Sciatic nerve (tissue), 2 donors: Measurements from ENCODE around the gene GJA4. TPM values are rescaled to one million over a fixed set of nuclear protein-coding genes. Genes with fewer than 3 reads are reported as not detected.
A peak's percentile ranks its signal among the peaks of the same experiment; 100 is the strongest.
"Not testable (repeated sequence)": the region's sequence is repeated elsewhere in the genome, so short reads cannot be mapped to it uniquely, and the experiment has no call there.

Experiments
- ATAC-seq: fragments of 200-7000 bp; cut with Tn5 transposase; one replicate; pipeline ENCODE4 v1.9.1; 2020; ENCODE audit warnings: mild to moderate bottlenecking, moderate library complexity
- DNase-seq: peaks from one replicate; pipeline ENCODE4 v3.0.0-alpha.2; 2020; ENCODE audit warnings: low spot score
- intact Hi-C: fragments of 100-400 bp; cut with DNase I; formaldehyde crosslinking; loops from one replicate; pipeline ENCODE4 v1.14.2; 2022
- total RNA-seq: library from RNA; stranded (reverse); fragmentation: NEBNext Ultra II Directional; extraction: Animal tissue kit (Norgen Biotek cat#: 25700); gene quantifications from one replicate; pipeline ENCODE4 v1.2.1, GENCODE V29; 2021
- donor health status: DM: no; HTN: no; CAD: no.
- donor health status: DM: no; HTN: no; CAD: no.

The GJA4 gene
- total RNA-seq, 1 donor from 2014 or later, result 35.9 TPM

DNA sequence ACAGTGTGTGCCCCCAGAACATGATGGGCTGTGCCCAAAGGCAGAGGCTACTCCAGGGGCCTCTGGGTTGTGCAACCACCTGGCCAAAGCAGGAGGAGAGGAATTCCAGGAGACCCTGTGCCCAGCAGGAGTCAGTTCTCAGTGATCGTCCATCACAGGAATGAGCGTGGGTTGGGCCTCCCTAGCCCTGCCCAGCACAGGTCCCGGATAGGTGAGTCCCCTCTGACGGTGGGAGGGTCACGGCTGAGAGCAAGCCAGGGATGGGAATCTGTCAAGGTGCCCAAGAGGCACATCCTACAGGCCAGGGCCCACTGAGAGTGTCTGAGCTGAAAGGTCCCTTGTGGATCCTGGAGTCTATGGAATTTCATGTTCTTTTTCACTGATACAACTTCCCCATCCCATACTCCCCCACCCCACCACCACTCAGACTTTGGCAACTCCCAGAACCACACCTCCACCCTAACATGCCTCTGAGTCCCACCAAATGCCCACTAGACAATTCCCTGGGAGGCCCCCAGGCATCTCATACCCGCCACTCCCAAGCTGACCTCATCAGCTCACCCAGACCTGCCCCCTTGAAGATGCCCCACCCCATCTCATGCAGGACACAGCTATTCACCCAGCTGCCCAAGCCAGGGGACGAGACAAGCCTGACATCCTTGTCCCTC is 30.2 kb upstream of the GJA4 start:
- ATAC-seq (no peak), DNase-seq (no peak)
- intact Hi-C loops, result no loop called here

DNA sequence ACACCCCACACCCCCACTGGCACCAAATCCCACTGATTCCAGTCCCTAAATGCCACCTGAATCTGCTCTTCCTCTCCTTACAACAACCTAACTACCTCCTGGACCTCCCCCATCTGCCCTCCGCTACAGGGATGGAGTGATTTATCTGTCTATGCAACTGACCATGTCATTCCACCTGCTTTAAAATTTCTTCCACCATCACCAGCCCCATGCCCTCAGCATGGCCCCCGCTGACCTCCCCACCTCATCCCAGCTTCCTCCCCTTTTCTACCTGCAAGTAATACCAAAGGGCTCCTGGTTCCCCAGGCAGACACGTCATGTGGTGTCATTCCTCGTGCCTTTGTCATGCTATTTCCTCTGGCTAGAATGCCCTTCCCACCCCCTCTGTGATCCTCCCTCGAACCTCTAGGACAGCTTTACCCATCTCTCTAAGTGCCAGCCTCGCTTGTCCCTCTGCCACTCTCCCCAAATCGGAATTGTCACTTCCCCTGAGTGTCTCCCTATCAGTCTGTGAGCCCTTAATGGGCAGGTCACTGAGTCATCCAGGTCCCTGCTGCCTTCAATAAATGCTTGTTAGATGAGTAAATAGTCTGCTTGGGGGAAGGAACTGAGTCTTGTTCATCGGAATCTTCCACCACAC is 29.5 kb upstream of the GJA4 start:
- DNase-seq, result no peak
- no peak for ATAC-seq
- intact Hi-C loops, result no loop called here

DNA sequence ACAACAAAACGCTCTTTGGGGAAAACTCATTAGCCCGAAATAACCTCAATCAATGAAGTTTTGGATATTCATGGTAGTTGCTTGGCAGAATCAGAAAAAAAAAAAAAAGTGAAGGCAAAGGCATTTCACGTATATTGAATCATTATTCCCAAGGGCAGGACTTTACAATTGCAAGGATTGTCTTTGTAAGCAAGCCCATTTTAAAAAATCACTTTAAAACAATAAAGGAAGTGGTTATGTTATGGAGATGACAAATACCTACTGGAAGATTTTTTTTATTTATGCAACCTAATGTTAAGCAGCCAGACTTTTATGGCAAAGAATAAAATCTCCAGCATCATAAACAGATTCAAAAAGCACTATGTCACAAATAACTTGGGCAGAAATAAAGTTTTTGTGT is 23.9 kb upstream of the GJA4 start:
- DNase-seq (no peak), ATAC-seq (no peak)
- intact Hi-C loops, result no loop called here

DNA sequence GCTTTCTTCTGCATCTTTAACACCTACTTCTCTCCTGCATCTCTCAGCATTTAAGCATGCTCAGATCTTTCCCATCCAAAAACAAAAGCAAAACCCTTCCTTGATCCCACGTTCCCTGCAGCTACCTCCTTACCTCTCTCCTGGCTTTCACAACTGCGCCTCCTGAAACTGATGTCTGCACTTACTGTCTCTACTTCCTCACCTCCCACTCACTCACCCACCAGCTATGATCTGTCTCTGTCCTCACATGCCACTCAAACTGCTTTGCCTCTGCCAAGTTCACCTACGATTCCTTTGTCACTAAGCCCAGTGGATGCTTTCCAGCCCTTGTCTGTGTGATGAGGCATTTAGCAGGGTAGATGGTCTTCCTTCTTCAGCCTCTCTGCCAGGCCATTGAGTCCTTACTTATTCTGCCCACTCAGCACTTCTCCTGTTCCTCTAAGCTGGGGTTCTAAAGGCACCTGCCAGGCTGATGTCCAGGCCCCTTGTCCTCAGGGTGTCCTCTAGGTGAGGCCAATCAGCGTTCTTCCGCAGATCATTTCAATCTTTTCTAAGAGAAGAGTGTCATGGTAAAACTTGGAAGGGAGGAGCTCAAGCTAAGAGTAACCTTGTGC is 21.8 kb upstream of the GJA4 start:
- intact Hi-C loops, result no loop called here
- DNase-seq (no peak), ATAC-seq (no peak)

DNA sequence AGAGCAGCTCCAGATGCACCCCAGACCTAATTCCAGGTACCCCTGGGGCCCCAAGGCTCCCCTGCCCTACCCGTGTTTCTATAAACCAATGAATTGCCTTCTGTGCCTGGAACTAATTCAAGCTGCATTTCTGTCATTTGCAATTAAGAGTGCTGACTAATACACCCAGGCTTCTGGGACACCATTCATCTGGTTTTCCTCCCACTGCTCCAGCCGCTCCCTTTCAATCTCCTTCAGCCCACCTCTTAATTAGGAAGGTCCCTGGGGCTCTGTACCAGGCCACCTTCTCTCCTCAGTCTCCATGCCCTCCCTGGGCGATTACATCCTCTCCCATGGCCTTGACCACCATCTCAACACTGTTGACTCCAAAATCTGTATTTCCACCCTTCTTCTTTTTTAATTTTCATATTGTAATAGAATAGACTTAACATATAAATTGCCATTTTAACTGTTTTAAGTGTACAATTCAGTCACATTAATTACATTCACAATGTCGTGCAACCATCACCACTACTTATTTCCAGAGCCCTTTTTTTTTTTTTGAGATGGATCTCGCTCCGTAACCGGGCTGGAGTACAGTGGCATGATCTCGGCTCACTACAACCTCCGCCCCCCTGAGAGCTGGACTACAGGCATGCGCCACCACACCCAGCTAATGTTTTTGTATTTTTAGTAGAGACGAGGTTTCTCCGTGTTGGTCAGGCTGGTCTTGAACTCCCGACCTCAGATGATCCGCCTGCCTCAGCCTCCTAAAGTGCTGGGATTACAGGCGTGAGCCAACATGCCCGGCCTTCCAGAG is 21.0 kb upstream of the GJA4 start:
- ATAC-seq, result no peak

DNA sequence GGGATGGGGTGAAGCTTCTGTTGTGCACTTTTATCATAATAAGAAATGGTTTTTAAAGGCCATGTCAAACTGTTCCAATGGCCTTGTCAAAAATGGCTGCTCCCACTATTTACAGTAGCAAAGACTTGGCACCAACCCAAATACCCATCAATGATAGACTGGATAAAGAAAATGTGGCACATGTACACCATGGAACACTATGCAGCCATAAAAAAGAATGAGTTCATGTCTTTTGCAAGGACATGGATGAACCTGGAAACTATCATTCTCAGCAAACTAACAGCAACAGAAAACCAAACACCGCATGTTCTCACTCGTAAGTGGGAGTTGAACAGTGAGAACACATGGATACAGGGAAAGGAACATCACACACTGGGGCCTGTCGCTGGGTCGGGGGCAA is 19.7 kb upstream of the GJA4 start:
- intact Hi-C loops, DNase-seq, ATAC-seq: not testable (repeated sequence)

More for the DNA sequence above, 21.0 kb upstream of the GJA4 start:
- no peak for DNase-seq
- intact Hi-C loops, result no loop called here

DNA sequence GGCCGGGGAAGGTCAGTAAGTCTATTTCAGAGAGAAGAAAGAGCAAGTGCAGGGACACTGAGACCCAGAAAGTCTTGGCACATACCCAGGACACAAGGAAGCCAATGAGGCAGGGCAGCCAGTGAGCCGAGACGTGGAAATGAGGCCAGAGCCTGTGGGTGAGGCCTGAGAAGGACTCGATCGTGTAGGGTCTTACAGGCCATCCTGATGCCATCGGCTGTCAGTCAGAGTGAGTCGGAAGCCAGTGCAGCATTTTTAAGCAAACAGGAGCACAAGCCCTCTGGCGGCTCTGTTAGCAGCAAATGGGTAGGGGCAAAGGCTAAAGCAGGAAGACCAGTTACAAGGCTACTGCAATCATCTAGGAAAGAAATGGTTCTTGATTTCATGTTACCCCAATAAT is 17.8 kb upstream of the GJA4 start:
- DNase-seq, result no peak
- intact Hi-C loops, result no loop called here
- no peak for ATAC-seq

DNA sequence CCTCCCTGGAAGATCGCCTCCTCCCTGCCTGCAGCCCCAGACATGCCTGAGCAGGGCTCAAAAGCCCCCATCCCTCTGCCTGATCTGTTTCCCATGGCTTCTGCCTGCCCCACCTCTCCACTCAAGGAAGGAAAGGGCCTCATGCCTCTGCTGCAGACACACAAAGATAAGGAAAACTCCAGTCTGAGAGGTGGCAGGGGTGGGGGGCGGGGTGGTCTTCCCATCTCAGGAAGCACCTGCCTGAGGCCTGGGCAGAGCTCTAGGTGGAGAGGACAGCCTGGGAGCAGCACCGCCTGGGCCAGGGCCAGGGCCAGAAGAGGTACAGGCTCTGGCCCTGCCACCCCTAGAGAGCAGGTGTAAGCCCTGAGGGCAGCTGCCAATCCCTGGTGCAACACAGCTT is 15.9 kb upstream of the GJA4 start:
- ATAC-seq (no peak), DNase-seq (no peak)
- intact Hi-C loops, result no loop called here

DNA sequence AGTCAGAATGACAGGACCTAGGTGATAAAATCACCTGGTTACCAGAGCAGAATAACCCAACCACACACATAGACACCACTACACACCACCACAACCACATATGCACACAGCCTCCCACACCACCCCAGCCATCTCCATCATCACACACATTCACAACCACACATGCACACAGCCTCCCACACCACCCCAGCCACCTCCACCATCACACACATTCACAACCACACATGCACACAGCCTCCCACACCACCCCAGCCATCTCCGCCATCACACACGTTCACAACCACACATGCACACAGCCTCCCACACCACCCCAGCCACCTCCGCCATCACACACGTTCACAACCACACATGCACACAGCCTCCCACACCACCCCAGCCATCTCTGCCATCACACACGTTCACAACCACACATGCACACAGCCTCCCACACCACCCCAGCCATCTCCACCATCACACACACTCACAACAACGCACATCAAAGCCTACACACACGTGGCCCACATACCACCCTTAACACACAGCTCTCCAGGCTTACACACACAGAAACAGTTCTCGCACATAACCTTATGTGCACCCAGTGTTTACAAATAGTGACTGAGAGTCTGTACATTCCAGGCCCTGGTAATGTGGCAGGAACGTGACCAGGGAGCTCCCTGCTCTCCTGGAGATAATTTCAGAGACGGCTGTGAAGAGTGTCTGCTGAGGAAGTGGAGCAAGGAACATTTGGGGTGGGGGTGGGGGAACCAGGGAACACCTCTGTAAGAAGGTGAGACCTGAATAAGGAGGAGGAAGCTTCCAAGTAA is 15.1 kb upstream of the GJA4 start:
- no peak for ATAC-seq
- intact Hi-C loops, result no loop called here
- no peak for DNase-seq

DNA sequence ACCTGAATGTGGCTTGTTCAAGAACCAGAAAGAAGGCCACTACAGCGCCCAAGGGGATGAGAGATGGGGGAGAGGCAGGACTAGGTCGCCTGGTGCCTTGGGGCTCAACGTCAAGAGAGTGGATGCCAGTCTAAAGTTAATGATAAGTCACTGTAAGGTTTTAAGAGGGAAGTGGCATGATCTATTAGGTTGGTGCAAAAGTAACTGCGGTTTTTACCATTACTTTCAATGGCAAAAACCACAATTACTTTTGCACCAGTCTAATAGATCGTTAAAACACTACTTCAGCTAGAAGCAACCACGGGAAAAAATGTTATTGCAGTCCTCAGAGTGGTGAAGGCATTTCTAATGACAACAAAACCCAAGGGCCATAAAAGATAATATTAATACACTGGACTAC is 14.4 kb upstream of the GJA4 start:
- ATAC-seq, result no peak
- DNase-seq, result no peak
- intact Hi-C loops, result no loop called here

DNA sequence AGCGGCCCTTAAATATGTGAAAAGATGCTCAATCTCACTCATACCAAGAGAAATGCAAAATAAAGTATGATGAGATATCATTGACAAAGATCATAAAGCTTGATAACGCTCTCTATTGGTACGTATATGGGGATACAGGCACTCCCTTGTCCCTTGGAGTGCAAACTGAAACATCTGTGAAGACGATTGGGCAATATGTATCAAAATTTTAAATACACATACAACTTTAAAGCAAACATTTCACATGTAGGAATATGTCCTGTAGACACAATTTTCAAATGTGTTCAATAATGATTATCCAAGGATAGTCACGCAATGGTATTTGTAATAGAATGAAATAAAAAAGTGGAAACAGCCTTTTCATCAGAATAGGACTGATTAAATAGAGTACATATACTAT is 13.8 kb upstream of the GJA4 start:
- DNase-seq (no peak), ATAC-seq (no peak)
- intact Hi-C loops, result no loop called here

DNA sequence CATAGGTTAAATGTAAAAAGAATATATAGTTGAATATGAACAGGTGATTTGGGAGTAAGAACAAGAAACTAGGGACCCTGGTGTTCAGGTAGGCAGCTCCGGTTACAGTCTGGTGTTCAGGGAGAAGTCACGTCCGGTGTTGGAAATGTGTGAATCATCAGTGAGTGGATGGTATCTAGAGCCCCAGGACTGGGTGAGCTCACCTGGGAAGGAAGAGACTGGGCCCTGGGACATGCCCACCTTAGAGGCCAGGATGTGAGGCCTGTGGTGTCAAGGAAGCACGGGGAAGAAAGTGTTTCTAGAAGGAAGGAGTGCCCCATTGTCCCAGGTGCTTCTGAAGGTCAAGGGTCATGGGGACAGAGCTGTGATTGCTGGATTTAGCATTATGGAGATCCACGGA is 13.3 kb upstream of the GJA4 start:
- DNase-seq, result no peak
- intact Hi-C loops, result no loop called here
- no peak for ATAC-seq

DNA sequence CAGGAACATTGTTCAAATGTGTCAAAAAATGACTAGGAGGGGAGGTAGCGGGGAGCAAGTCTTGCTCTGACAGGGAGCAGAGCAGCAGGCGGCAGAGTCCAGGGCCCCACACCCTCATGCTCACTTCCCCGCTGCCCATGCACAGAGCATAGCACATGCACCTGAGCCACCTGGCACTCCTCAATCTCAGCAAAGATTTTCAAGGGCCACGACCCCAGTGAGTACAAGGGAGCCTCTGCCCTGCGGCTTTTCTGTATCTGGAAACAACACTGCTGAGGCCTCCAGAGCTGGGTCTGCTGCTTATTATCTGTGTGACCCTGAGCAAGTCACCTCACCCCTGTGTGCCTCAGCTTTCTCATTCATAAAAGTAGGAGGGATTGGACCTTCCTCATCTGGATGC is 12.8 kb upstream of the GJA4 start:
- intact Hi-C loops, result no loop called here
- no peak for DNase-seq
- no peak for ATAC-seq

DNA sequence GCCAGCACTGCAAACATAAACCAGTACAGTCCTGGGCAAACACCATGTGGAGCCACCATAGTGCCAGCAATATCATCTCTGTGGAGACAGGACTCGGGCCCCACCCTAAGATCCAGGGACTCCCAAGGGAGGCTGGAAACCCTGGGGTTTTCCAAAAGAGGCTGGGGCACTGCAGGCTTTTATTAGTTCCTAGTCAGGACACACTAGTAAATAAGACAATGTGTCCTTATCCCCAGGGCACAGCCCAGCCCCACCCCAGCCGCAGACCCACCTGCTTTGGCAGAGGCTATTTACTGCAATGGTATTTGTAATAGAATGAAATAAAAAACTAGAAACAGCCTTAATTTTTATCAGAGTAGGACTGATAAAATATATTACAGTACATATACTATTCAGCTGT is 12.3 kb upstream of the GJA4 start:
- ATAC-seq (no peak), DNase-seq (no peak)
- intact Hi-C loops, result no loop called here

DNA sequence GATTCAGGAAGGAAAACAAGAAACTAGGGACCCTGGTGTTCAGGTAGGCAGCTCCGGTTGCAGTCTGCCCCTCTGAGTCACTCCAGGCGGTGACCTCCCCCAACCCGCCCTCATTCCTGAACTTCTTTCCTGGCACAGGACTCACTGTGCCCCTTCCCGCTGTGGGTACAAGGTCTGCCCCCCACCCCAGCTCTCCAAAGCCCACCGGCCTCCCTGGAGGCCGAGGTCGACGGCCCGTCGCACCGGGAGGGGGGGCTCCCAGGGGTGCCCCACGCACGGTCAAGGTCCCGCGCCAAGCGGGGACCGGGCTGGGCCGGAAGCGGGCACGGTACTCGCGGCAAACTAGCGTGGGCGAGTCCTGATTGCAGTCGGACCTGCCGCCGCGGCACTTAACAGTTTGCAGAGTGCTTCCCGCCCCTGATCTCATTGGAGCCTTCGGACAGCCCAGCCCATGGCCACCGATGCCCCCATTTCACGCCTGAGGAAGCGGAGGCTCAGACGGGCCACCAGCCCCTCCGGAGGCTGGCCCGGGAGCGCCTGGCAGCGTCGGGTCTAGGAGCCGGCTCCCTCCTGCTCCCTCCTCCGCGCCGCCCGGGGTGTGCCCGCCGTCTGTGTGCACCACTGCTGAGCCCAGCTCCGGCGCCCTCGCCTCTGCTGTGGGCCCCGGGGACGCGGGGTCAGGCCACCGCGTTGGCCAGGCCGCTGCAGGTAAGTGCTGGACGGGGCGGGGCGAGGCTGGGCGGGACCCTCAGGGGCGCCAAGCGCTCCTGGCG is 11.5 kb upstream of the GJA4 start, which contains the start of gene GJB3:
Gene GJB3 (plus strand): TSS at position 144 of the 773 bp plus-strand sequence. CDS start 3,549 bp downstream, outside the sequence.
- intact Hi-C loops, result no loop called here
- DNase-seq (no peak), ATAC-seq (no peak)

DNA sequence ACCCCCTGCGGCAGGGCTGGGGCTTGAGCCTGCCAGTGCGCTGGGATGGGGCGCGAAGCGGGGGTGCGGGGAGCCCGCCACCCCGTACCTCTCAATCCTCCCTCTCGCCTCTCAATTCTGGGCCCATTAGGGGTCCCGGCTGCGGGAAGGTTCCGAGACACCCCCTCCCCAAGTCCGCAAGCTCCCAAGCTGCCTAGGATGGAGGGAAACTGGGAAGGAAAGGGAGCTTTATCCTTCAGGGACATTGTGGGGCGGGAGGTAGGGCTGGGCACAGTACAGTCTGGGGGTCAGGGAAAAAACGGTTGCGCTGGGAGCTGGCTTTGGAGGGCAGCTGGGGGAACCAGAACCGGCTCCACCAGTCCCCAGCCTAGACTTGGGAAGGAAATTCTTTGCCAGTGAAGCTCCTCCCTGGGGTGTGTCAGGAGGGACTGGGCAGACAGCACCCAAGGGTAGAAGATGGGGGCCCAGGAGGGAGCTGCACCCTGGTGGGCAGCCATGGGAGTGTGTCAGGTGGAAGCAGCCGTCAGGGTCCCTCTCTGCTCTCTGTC is 10.9 kb upstream of the GJA4 start:
- DNase-seq (no peak), ATAC-seq (peak; percentile 16)
- intact Hi-C loops, result no loop called here

DNA sequence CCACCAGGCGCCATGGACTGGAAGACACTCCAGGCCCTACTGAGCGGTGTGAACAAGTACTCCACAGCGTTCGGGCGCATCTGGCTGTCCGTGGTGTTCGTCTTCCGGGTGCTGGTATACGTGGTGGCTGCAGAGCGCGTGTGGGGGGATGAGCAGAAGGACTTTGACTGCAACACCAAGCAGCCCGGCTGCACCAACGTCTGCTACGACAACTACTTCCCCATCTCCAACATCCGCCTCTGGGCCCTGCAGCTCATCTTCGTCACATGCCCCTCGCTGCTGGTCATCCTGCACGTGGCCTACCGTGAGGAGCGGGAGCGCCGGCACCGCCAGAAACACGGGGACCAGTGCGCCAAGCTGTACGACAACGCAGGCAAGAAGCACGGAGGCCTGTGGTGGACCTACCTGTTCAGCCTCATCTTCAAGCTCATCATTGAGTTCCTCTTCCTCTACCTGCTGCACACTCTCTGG is 8.0 kb upstream of the GJA4 start:
- intact Hi-C loops, result loop anchor here (5.0 kb wide), 1 partner anchor 83 kb away; no protein-coding TSS in a partner anchor
- ATAC-seq (no peak), DNase-seq (no peak)
